ENCODE data around the gene FRMD4B.
A peak's percentile ranks its signal among the peaks of the same experiment; 100 is the strongest.
"Not testable (repeated sequence)": the region's sequence is repeated elsewhere in the genome, so short reads cannot be mapped to it uniquely, and the experiment has no call there.

The FRMD4B gene

GRCh38 chr3:69239063-69239462 is 146.8 kb downstream of the FRMD4B start:
- no peak for DNase-seq

- no peak for DNase-seq
These were observed 148.8 kb downstream of the FRMD4B start for GRCh38 chr3:69236812-69237707.

- no peak for DNase-seq
These were observed 150.0 kb downstream of the FRMD4B start for GRCh38 chr3:69235882-69236281.

GRCh38 chr3:69235227-69235626 is 150.7 kb downstream of the FRMD4B start:
- not testable (repeated sequence) for DNase-seq

GRCh38 chr3:69232482-69232881 is 153.4 kb downstream of the FRMD4B start:
- peak; percentile 3 for DNase-seq

GRCh38 chr3:69231929-69232440 is 153.9 kb downstream of the FRMD4B start:
- DNase-seq = no peak

GRCh38 chr3:69226071-69226470 is 159.8 kb downstream of the FRMD4B start:
- DNase-seq = no peak

- no peak for DNase-seq
These were observed 166.7 kb downstream of the FRMD4B start for GRCh38 chr3:69219101-69219708.

- no peak for DNase-seq
These were observed 167.8 kb downstream of the FRMD4B start for GRCh38 chr3:69218079-69218478.

GRCh38 chr3:69216981-69217380 is 168.9 kb downstream of the FRMD4B start:
- no peak for DNase-seq

GRCh38 chr3:69214241-69214640 is 171.6 kb downstream of the FRMD4B start:
- no peak for DNase-seq

GRCh38 chr3:69212411-69213160 is 173.3 kb downstream of the FRMD4B start:
- DNase-seq = no peak

GRCh38 chr3:69210068-69210730 is 175.7 kb downstream of the FRMD4B start:
- no peak for DNase-seq

- DNase-seq = no peak
These were observed 176.5 kb downstream of the FRMD4B start for GRCh38 chr3:69209413-69209812.

GRCh38 chr3:69207031-69207430 is 178.9 kb downstream of the FRMD4B start:
- DNase-seq = no peak

GRCh38 chr3:69205385-69205784 is 180.5 kb downstream of the FRMD4B start:
- DNase-seq = no peak

- no peak for DNase-seq
These were observed 181.5 kb downstream of the FRMD4B start for GRCh38 chr3:69204315-69204957.

- no peak for DNase-seq
These were observed 182.1 kb downstream of the FRMD4B start for GRCh38 chr3:69203631-69204314.

GRCh38 chr3:69201658-69202057 is 184.2 kb downstream of the FRMD4B start:
- no peak for DNase-seq

GRCh38 chr3:69200384-69201068 is 185.4 kb downstream of the FRMD4B start:
- no peak for DNase-seq

GRCh38 chr3:69199942-69200341 is 185.9 kb downstream of the FRMD4B start:
- DNase-seq = no peak
